Measurements from ENCODE around the gene SERGEF.

DNA sequence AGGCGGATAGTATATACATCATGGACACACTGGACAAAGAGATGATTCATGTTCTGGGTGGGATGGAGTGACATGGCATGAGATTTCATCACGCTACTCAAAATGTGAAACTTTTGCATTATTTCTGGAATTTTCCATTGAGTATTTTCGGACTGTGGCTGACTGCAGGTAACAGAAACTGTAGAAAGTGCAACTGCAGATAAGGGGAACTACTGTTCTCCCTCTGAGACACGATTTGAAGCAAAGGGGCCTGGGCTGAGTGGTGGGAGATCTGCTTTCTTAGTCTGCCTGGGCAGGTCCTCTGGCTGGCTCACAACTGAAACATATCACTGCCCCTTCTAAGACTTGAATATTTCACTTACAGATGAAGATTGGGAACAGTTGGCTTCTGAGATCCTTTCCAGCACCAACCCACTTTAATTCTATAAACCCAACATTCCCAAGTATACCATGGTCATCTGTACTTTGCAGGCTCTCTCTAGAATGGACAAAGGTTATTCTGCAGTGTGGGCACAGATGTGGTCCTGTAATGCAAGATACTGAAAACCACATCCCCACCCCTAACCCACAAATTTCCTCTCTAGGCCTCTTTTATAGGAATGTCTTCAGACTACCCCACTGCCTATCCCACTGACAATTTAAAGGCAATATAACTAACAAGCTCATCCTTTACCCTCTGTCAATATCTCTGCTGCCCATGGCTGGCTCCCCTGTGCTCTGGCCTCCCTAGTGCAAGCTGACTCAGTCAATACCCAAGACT is 157.1 kb downstream of the SERGEF start:
- TF ChIP-seq, protein P1, sequence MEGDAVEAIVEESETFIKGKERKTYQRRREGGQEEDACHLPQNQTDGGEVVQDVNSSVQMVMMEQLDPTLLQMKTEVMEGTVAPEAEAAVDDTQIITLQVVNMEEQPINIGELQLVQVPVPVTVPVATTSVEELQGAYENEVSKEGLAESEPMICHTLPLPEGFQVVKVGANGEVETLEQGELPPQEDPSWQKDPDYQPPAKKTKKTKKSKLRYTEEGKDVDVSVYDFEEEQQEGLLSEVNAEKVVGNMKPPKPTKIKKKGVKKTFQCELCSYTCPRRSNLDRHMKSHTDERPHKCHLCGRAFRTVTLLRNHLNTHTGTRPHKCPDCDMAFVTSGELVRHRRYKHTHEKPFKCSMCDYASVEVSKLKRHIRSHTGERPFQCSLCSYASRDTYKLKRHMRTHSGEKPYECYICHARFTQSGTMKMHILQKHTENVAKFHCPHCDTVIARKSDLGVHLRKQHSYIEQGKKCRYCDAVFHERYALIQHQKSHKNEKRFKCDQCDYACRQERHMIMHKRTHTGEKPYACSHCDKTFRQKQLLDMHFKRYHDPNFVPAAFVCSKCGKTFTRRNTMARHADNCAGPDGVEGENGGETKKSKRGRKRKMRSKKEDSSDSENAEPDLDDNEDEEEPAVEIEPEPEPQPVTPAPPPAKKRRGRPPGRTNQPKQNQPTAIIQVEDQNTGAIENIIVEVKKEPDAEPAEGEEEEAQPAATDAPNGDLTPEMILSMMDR (IDR thresholded peaks at IDR 0.05 in 8 of 11, conservative IDR thresholded peaks at IDR 0.05 in 3 of 11), result no peak
- no peak for TF ChIP-seq POLR2AphosphoS5 (IDR thresholded peaks at IDR 0.05)

Measured in spleen (tissue), 7 donors.